ENCODE data around the gene DLG2.

DNA sequence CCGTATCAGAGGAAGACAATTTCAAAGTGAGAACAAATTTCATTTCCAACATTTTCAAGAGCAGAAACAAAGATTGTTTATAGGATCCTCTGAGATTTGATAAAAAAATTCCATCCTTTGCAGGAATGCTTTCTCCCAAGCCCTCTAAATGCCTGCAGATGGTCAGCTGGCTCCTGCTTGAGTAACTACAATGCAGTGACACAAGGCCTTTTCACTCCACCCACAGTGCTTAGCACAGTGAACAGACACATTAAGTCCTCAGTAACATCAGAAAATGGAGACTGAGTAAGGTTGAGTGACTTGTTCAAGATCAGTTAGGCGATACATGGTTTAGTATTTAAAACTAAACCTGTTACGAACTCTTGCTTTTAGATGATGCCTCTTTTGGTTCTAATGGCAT is 1813.8 kb downstream of the DLG2 start:
- TF ChIP-seq, protein P1, sequence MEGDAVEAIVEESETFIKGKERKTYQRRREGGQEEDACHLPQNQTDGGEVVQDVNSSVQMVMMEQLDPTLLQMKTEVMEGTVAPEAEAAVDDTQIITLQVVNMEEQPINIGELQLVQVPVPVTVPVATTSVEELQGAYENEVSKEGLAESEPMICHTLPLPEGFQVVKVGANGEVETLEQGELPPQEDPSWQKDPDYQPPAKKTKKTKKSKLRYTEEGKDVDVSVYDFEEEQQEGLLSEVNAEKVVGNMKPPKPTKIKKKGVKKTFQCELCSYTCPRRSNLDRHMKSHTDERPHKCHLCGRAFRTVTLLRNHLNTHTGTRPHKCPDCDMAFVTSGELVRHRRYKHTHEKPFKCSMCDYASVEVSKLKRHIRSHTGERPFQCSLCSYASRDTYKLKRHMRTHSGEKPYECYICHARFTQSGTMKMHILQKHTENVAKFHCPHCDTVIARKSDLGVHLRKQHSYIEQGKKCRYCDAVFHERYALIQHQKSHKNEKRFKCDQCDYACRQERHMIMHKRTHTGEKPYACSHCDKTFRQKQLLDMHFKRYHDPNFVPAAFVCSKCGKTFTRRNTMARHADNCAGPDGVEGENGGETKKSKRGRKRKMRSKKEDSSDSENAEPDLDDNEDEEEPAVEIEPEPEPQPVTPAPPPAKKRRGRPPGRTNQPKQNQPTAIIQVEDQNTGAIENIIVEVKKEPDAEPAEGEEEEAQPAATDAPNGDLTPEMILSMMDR (IDR thresholded peaks at IDR 0.05): no peak
- no peak for TF ChIP-seq ZFX (IDR thresholded peaks at IDR 0.05; ENCODE audit: borderline replicate concordance)

Measured in 22Rv1 (cell line).